Activated CD4-positive, CD25-positive, alpha-beta regulatory T cell treated with anti-CD3 and anti-CD28 coated beads, Interleukin-2, amount 50 U/mL, for 16 hours (primary cell): ENCODE results near the gene GARIN3.
"Not testable (repeated sequence)": the region's sequence is repeated elsewhere in the genome, so short reads cannot be mapped to it uniquely, and the experiment has no call there.

Source experiments
- DNase-seq: peaks from one replicate; pipeline ENCODE4 v3.0.0-alpha.2; 2020; ENCODE audit warnings: low read depth, low spot score

GARIN3 gene

DNA sequence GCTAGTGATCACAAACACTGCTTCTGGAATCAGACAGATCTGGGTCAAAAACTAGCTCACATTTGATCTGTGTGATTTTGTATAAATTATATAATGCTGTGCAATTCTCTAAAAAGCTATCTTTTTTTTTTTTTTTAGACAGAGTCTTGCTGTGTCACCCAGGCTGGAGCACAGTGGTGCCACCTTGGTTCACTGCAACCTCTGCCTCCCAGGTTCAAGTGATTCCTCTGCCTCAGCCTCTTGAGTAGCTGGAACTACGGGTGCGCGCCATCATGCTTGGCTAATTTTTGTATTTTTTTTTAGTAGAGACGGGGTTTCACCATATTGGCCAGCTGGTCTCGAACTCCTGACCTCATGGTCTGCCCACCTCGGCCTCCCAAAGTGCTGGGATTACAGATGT is 19.1 kb upstream of the GARIN3 start:
- not testable (repeated sequence) for DNase-seq

DNA sequence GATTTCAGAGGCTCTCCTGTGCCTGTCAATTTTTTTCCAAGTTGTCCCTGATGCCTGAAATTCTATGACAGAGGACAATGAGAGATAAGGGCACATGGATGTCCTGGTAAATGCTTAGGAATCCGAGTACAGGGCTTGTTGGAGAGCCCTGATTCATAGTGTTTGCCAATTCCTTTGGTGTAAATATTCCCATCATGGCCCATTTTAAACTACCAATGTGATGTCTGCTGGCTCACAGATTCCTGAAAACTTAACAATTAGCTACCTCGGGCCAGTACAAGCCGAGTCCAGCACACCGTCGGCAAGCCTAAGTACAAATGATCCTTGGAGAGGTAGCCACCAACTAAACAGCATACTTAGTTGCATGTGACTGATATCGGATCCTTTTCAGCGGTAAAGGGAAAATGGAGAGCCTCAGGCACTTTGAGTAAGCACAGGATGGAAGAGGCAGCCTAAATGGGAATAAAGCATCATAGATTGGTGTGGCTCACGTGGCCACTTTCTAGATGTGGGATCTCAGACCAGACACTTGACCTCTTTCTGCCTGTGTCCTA is 18.1 kb upstream of the GARIN3 start:
- DNase-seq: no peak

DNA sequence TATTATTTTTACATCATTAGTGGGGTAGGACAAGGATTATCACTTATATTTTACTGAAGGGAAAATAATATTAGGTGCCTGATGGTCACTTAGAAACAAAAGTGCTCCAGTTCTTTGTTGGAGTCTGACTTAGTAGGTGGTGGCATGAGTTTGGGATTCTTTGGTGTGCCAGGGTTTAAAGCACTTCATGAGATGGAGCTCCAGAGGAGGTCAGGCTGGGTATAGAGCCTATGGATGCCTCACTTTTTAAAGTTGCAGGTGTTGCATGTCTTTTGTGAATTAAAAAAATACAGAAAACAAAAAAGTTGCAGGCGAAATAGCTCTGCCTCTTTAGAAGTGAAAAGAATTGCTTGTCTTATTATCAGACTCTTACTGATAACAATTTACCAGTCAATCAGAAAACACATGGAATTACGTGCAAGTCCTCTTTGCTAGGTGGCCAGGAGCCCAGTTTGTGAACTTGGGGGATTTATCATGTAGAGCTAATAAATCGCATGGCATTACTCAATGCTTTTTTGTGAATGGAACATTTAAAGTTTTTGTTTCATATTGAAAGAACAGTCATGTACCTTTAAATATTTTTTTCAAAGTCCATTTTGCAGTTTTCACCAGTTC is 16.2 kb upstream of the GARIN3 start:
- no peak for DNase-seq

DNA sequence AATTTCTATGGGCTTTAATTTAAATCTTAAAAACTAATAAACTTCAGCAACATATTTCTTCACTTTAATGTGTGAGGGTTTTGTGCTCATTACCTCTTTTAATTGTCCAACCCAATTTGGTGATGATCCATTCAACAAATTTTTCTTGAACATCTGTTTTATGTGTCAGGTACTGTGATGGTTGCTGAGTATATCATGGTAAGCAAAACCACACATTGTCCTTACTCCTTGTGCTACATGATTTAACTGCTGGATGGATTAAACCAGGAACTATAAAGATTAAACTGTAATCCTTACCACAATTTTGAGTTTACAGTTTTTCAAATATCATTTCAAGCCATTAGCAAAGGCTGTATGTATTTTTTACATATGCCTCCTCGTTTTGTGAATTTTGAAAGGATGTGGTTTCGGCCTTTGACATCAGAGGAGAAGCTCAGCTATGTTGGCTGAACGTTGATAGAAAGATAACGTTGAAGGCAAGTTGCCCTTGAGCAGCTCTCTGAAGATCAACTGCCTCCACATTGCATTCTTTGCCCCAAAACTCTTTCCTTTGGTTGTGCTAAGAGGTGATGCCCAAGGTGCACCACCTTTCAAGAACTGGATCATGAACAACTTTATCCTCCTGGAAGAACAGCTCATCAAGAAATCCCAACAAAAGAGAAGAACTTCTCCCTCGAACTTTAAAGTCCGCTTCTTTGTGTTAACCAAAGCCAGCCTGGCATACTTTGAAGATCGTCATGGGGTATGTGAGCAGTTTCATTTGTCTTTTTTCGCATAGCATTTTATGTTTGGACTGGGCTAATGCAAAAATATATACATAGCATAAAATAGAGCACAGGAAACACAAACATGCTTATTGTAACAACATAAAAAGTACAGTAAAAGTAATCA is 14.6 kb upstream of the GARIN3 start, which contains the start of gene ITK:
Gene ITK (plus strand): TSS at position 467 of the 891 bp plus-strand sequence. CDS start 138 bp downstream, at position 605.
- DNase-seq: no peak

- no peak for DNase-seq
Measured at GRCh38 chr5:157178966-157179365, 12.9 kb upstream of the GARIN3 start.

DNA sequence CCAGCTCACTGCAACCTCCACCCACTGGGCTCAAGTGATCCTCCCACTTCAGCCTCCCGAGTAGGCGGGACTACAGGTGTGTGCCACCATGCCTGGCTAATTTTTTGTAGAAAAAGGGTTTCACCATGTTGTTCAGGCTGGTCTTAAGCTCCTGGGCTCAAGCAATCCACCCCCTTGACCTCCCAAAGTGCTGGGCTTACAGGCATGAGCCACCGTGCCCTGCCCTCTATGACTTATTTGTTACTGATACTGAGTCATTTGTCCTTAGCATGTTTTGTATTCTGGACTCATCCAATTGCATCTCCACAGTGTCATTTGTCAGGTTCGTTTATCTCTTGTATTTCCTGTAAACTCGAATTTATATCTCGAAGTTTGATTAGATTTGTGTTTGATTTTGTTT is 11.9 kb upstream of the GARIN3 start:
- DNase-seq: no peak

DNA sequence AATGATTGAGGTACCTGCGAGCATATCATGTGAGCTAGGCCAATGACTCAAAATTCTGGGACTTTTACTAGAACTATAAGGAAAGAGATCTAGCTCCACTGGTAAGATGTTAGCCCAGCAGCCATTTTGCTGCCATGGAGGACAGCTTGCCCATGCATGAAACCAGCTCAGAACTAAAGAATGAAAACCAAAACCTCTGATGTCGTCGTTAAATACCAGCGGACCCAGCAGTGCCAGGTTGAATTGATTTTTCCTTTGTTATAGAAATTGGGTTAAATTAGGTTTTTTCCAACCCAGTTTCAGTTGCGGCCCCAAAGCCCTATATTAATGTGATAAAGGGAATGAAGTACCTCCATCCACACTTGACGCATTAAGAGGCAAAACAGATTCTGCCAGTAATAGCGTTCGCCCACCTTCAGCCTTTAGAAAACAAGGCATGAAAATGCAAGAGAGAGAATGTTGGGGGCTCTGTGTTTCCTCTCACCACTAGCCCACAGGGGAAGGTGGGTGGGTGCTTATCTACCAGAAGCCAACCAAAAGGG is 9.1 kb upstream of the GARIN3 start:
- DNase-seq: no peak

DNA sequence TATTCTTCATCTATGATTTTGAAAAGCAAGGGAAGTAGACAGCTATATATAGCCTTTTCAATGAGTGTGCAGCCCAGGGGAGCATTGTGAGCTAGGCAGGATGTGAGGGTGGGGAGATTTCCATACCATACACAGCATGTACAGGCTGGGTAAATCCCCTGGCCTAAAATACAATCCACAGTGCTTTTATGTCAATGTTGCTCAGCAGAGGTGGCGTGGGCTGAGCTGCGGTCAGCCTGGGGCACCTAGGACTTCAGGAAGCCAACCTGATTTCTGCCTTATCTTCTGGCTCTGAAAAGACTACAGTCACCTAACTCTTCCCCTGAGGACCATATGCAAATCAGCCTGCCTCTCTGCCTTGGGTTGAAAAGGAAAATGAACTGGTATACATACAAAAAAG is 6.3 kb upstream of the GARIN3 start:
- peak; percentile 64 for DNase-seq

GRCh38 chr5:157168286-157168685 is 2.2 kb upstream of the GARIN3 start:
- DNase-seq: no peak

- DNase-seq: no peak
Measured at GRCh38 chr5:157167214-157167621, 1.2 kb upstream of the GARIN3 start.

GRCh38 chr5:157165668-157166067 is 396 bp downstream of the GARIN3 start:
- DNase-seq: no peak

GRCh38 chr5:157165261-157165660 is 803 bp downstream of the GARIN3 start:
- DNase-seq: no peak

DNA sequence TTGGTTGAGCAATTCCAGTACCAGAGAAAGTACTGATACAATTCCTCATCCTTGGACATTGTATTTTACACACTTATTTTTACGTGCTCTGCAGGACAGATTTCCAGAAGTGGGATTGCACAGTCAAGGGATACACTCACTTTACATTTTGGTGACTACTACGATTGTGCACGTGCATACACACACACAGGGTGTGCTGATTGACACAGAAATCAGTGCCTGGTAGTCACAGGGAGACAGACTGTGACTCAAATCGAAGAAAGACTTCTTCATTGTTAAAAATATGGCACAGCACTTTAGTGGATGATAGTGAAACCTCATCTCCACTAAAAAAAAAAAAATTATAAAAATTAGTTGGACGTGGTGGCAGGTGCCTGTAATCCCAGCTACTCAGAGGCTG is 1.5 kb downstream of the GARIN3 start:
- DNase-seq: no peak

DNA sequence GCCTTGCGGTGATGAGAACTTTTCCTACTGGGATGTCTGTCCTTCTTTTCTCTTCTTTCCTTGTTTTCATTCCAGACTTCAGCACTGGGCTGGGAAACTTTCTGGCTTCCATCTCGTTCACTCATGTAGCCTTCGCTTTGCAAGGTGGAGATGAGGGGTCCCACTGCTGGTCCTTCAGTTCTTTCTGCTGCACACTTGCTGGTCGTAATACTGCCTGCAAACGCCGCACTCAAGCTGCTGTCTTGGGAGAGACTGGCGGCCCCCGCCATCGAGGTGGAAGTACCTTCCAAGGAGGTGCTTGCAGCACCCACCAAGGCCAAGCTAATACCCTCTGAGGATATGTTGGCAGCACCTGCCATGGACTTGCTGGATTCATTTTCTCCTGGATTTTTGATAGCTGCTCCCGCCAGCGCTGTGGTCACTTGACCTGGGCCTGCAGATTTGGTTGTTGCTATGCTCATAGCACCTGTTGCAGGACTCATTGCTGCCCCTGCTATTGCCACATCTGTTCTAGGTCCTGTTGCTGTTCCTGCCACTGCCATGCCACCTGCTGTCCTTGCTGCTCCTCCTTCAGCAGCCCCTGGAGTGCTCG is 3.0 kb downstream of the GARIN3 start:
- no peak for DNase-seq

GRCh38 chr5:157161996-157162395 is 4.1 kb downstream of the GARIN3 start:
- no peak for DNase-seq

DNA sequence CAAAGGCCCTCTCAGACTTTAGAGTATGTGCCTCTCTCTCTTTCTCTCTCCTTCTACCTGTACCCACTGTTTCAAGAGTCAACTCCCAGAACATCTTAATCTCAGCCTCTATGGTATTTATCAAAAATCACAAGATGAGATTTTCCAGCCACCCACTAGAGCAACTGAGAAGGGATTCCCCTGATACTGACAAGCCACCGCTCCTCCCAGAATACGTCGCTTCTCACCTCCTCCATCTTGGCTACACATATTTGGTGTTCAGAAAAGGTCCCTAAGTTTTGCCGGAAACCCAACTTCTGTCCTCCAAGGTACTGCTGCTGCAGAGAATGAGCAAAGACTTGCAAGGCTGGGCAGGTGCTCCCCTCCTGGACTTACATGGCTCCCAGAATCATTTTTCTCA is 6.1 kb downstream of the GARIN3 start:
- no peak for DNase-seq

- peak; percentile 31 for DNase-seq
Measured at GRCh38 chr5:157159209-157159751, 6.8 kb downstream of the GARIN3 start.

- no peak for DNase-seq
Measured at GRCh38 chr5:157157293-157157891, 8.7 kb downstream of the GARIN3 start.

DNA sequence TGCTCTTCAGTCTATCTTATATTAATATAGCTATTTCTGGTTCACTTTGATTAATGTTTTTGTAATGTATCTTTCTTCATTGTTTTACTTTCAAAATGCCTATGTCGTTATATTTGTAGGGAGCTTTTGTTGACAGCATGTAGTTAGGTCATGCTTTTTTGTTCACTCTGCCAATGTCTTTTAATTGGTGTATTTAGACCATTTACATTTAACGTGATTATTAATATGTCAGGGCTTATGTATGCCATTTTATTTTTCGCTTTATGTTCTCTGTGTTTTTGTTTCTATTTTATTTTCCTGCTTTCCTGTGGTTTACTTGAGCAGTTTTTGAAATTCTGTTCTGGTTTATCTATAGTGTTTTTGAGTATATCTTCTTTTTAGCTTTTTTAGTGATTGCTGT is 10.8 kb downstream of the GARIN3 start:
- no peak for DNase-seq

DNA sequence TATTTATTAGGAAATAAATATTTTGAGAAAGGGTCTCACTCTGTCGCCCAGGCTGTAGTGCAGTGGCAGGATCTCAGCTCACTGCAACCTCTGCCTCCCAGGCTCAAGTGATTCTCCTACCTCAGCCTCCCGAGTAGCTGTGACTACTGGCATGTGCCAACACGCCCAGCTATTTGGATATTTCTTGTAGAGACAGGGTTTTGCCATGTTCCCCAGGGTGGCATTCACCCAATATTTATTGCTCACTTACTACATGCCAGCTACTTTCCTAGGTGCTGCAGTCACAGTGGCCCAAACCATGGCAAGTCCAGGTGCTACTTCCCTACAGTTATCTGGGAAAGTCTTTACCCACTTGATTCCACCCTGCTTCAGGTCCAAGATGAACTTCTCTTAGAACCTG is 15.1 kb downstream of the GARIN3 start:
- DNase-seq: no peak
